Measurements from ENCODE around the gene PHLDA2.
A peak's percentile ranks its signal among the peaks of the same experiment; 100 is the strongest.

PHLDA2 gene, protein sequence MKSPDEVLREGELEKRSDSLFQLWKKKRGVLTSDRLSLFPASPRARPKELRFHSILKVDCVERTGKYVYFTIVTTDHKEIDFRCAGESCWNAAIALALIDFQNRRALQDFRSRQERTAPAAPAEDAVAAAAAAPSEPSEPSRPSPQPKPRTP

GRCh38 chr11:2928605-2929530, at the start of gene PHLDA2:
Gene PHLDA2 (minus strand): TSS chr11:2929420. CDS start chr11:2929364, 56 bp downstream.
- DNase-seq (ENCODE audit: low spot score): peak; percentile 43

GRCh38 chr11:2977113-2977512, 47.9 kb upstream of the PHLDA2 start:
- no peak for DNase-seq (ENCODE audit: low spot score)

- no peak for DNase-seq (ENCODE audit: low spot score)
These were observed 47.3 kb upstream of the PHLDA2 start for GRCh38 chr11:2976294-2977063.

DNA sequence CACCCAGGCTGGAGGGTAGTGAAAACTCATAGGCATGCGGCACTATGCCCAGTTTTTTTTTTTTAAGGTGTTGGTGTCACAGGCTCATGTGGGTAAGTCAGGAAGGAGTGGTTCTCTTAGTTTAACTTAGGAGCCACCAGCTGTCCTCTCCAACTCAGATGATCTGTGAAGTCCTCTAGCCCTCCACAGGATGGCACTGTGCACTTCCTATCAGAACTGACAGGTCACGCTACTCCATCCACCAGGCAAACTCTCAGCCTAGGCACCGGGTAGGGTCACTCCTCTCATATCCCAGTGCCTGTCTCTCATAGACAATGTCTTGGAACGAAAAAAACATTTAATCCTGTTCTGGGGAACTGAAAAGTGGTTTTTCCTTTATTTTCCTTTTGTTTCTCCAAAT, 46.4 kb upstream of the PHLDA2 start:
- DNase-seq (ENCODE audit: low spot score): peak; percentile 58

DNA sequence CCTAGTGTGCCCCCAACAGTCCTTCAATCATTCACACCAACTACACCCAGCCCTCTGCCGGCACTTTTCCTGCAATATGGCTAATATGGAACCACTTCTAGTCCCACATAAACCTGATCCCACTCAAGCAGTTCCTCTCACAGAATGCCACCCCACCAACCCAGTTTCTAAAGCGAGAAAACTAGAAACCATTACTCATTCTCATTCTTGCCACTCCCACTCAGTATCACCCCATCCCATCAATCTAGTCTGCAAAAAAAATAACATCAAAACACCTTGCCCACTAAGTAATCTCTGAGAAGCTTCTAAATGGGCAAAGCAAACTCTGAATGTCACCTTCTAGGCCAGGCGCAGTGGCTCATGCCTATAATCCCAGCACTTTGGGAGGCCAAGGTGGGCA, 45.1 kb upstream of the PHLDA2 start:
- no peak for DNase-seq (ENCODE audit: low spot score)

- DNase-seq (ENCODE audit: low spot score): no peak
These were observed 39.2 kb upstream of the PHLDA2 start for GRCh38 chr11:2968341-2968900.

GRCh38 chr11:2964782-2965181, 35.6 kb upstream of the PHLDA2 start:
- no peak for DNase-seq (ENCODE audit: low spot score)

GRCh38 chr11:2963761-2964160, 34.5 kb upstream of the PHLDA2 start:
- no peak for DNase-seq (ENCODE audit: low spot score)

DNA sequence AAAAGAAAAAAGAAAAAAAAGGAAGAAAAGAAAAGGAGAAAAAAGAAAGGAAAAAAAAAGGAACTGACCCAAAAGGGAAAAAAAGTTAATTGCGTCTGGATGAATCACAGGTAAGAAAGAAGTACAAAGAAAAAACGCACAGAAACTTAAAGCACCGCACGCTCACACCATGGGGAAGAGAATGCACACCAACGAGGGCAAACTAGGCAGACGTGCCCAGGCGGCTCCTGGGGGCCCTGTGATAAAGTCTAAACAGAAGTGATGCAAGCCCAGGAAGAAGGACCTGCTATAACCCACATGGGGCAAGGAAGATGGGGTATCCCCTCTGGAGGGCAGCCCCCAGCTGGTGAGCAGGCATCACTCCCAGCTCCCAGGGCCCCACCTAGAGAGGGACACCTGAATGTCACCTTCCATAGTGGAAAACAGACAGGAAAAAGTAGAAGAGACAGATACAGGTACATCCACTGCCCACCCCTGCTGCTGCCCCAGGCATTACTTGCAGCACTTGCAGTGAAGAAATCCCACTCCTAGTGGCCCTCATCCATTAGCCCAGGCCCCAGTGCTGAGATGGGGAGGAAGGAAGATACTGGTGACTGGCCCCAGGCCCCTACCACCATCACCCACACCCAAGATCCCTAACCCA, 34.0 kb upstream of the PHLDA2 start:
- DNase-seq (ENCODE audit: low spot score): no peak

DNA sequence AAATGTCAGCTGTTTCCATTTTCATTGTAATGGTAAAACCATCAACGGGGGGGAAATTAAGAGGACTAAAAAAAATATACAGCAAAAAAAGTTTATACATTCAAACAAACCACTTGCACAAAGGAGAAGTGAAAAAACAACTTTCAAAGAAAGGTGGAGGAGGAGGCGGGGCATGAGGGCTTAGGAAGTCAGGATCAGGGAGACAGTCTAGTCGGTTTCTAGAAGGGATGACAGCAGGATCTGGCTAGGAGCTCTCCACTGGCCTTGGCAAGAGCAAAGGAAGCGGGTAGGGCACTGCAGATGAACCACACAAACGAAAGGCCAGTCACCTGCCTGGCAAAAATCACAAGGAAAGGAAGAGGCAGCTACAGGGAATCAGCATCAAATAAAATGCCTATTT, 31.9 kb upstream of the PHLDA2 start:
- no peak for DNase-seq (ENCODE audit: low spot score)

GRCh38 chr11:2960139-2960538, 30.9 kb upstream of the PHLDA2 start:
- no peak for DNase-seq (ENCODE audit: low spot score)

DNA sequence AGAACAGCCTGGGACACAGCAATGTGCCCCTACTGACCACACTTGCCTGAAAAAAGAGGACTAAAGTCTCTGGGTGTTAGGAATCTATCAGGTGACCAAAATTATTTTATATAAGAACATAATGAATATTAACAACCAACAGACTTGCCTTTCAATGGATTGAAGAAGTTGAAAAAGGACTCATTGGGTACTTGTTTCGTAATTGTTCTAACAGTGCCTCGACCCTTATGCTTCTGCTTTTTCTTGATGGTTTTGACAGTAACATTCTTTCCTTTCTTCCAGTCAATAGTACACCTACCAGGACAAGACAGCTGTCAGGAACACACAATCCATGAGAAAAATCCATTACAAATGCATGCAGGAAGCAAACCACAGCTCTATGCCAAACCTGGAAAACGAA, 29.0 kb upstream of the PHLDA2 start:
- no peak for DNase-seq (ENCODE audit: low spot score)

- DNase-seq (ENCODE audit: low spot score): no peak
These were observed 26.8 kb upstream of the PHLDA2 start for GRCh38 chr11:2955906-2956476.

DNA sequence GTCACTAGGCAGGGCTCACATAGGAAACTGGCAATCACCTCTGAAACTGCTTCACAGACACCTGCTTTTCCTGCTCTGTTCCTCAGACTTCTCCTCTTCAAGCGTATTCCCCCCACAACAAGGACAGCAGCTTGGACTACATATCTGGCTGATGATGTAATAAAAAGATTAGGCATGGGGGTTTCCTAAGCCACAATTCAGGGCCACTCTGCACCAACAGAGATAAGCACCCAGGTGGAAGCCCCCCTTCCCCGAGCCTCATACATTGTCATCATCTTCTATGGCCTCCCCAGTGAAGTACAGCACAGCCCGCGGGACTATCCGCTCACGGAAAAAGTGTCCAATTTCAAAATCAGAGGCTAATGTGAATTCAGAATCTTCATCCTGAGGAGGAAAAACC, 25.0 kb upstream of the PHLDA2 start:
- DNase-seq (ENCODE audit: low spot score): no peak

GRCh38 chr11:2952290-2952689, 23.1 kb upstream of the PHLDA2 start:
- DNase-seq (ENCODE audit: low spot score): no peak

DNA sequence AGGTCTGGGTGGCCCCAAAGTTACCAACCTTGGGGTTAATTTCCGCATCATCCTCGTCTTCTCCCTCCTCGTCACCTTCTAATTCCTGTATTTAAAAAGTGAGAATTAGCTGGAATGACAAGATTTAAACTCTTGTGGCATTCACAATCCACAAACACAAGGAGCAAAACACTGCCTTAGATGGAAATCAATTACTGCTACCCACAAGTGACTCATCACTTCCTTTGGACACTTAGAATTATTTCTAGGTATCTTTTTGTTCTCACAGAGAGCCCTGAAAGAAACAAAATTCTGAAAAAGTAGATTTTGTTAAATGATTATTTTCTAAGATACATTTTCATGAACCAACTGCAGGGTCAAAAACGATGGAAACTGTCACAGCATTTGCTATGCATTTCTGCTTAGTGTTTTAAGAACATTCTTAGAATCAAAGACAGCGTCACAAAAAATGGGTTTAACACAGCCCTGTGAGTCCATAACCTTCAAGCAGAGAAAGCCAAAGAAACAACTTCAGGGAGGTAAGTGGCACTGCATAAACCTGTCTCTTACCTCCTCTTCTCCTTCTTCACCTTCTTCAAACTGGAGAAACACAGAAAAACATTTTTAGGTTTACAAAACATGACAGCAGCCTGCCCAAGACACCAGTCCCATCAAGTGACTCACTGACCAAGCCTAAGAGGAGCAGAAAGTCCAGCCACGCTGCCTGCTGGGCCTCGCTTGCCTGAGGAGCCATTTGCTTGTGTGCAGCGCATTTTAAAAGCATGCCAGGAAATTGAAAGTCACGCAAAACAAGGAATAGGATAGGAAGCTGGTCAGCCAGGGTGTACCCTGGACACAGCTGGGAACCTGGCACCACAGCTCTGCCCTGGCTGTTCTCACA, 22.3 kb upstream of the PHLDA2 start:
- DNase-seq (ENCODE audit: low spot score): peak; percentile 63

- DNase-seq (ENCODE audit: low spot score): no peak
These were observed 21.6 kb upstream of the PHLDA2 start for GRCh38 chr11:2950825-2951224.

GRCh38 chr11:2949920-2950319, 20.7 kb upstream of the PHLDA2 start:
- DNase-seq (ENCODE audit: low spot score): no peak

DNA sequence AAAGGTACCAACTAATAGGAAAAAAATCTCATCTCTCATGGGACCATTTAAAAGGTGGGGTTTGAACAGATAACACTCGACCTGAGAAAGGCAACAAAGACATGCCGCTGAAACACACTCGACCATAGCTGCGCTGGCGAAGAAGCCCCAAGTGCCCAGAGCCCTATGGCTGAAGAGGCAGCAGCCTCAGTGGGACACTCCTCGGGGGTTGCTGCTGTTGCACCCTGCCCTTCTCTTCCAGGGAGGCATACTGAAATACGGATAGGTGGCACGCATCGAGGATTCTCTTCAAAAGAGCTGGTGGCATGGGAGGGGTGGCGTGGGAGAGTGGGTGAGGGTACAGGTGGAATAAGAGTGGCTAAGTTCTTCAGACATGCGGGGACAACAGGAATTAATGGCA, 18.5 kb upstream of the PHLDA2 start:
- no peak for DNase-seq (ENCODE audit: low spot score)

- no peak for DNase-seq (ENCODE audit: low spot score)
These were observed 16.6 kb upstream of the PHLDA2 start for GRCh38 chr11:2945757-2946287.

All from COLO829 (cell line).